Epithelial cell of proximal tubule (primary cell): ENCODE measurements around the gene DNM1. TPM values are rescaled to one million over a fixed set of nuclear protein-coding genes. Genes with fewer than 3 reads are reported as not detected.

Experiments used
- DNase-seq: peaks from one replicate; pipeline ENCODE4 v3.0.0-alpha.2; 2011; ENCODE audit warnings: low read depth
- H3K4me3 ChIP-seq: 2 replicates; pipeline ENCODE4 v1.5.1; 2011; ENCODE audit warnings: low read depth, mild to moderate bottlenecking, low read length
- CTCF ChIP-seq: conservative IDR thresholded peaks from 2 replicates; pipeline ENCODE4 v1.5.1; 2012; ENCODE audit warnings: low read depth, mild to moderate bottlenecking, low read length
- total RNA-seq: library from RNA; depleted of rRNA; stranded (reverse); fragments of >200 nt; gene quantifications from 2 replicates; pipeline ENCODE4 v1.2.3, GENCODE V29; 2015

DNM1 gene
- total RNA-seq: 2.6 and 16.7 TPM in 2 replicates

GRCh38 chr9:128203024-128203706 lies at the start of gene DNM1:
TSS of gene DNM1 (plus strand) at chr9:128203379. CDS start at chr9:128203471, 92 bp downstream.
- DNase-seq: no peak
- TF ChIP-seq CTCF: peak; percentile 62

GRCh38 chr9:128153947-128154695 lies 49.1 kb upstream of the DNM1 start:
- no peak for DNase-seq
- TF ChIP-seq CTCF: no peak
- H3K4me3 ChIP-seq: no peak overlapping the region

More at GRCh38 chr9:128203024-128203706, at the start of gene DNM1:
- H3K4me3 ChIP-seq: peak within 1 kb of the TSS; percentile 72

GRCh38 chr9:128155736-128156500 lies 47.3 kb upstream of the DNM1 start:
- TF ChIP-seq CTCF: no peak
- no peak for DNase-seq
- H3K4me3 ChIP-seq: no peak overlapping the region

GRCh38 chr9:128159522-128159783 lies 43.7 kb upstream of the DNM1 start:
- peak overlapping the region; percentile 59 for H3K4me3 ChIP-seq
- DNase-seq: no peak
- no peak for TF ChIP-seq CTCF

- TF ChIP-seq CTCF: no peak
- peak within 1 kb of the TSS; percentile 82 for H3K4me3 ChIP-seq
- no peak for DNase-seq
These were observed 43.2 kb upstream of the DNM1 start, which contains the start of gene BBLN for GRCh38 chr9:128159784-128160602. TSS of gene BBLN (plus strand) at chr9:128160265. CDS start at chr9:128160408, 143 bp downstream.

- H3K4me3 ChIP-seq: peak overlapping the region; percentile 82
- TF ChIP-seq CTCF: no peak
- DNase-seq: no peak
These were observed 42.6 kb upstream of the DNM1 start for GRCh38 chr9:128160603-128160987.
